Urinary bladder (tissue), 4 donors: Measurements from ENCODE around the gene SORCS2. TPM values are rescaled to one million over a fixed set of nuclear protein-coding genes. Genes with fewer than 3 reads are reported as not detected.

Experiments
- DNase-seq: peaks from one replicate; pipeline ENCODE4 v3.0.0-alpha.2; 2015; ENCODE audit errors: extremely low spot score
- H3K27ac ChIP-seq: one replicate; pipeline ENCODE4 v1.5.1; 2013; ENCODE audit warnings: low read depth, mild to moderate bottlenecking, moderate library complexity
- H3K36me3 ChIP-seq: one replicate; pipeline ENCODE4 v1.6.1; 2013; ENCODE audit warnings: mild to moderate bottlenecking, moderate library complexity; ENCODE audit not compliant: insufficient read depth
- H3K4me1 ChIP-seq: one replicate; pipeline ENCODE4 v1.6.1; 2013; ENCODE audit warnings: mild to moderate bottlenecking, moderate library complexity; ENCODE audit not compliant: insufficient read depth
- H3K4me3 ChIP-seq: one replicate; pipeline ENCODE4 v1.5.1; 2013; ENCODE audit warnings: low read depth, low read length
- WGBS: extraction: QIAGEN DNeasy Blood & Tissue Kit; methylation state at CpG from one replicate; pipeline ENCODE4 v1.1.7; 2013; 5-methylcytosine and 5-hydroxymethylcytosine counted together
- polyA plus RNA-seq: library from polyadenylated mRNA; stranded (reverse); fragments of 200-250 nt; gene quantifications from one replicate; pipeline ENCODE4 v1.2.3, GENCODE V29; 2013
- total RNA-seq: library from RNA; depleted of rRNA; stranded (reverse); fragments of >200 nt; gene quantifications from one replicate; pipeline ENCODE4 v1.2.3, GENCODE V29; 2014
- donor health status: healthy with polysubstance abuse.
- donor health status: healthy.

Gene SORCS2
- total and polyA plus RNA-seq, 2 donors, result 5.3 to 10.8 TPM

DNA sequence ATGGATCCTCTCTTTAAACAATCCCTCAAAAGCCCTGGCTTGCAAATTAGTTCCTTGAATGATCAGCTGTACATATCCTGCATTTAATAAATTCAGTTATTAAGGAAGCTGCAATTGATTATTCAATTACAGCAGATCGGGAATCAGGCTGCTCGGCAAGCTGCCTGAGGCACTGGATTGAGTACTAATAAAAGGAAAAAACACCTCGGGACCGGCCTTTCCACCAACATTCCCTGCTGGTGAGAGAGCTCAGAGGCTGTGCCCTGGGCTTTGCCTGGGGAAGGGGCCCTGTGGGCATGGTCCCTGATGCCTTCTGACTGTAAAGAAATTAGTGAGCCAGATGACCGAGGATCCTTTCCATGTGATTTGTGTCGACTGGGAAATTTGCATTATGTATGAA lies 69.2 kb downstream of the SORCS2 start:
- no peak overlapping the region for H3K4me3 ChIP-seq
- WGBS, result 66% methylated on average over 6 of the region's 6 CpGs
- H3K4me1 ChIP-seq, result no peaks in the 10 kb centered on the region
- no peak overlapping the region for H3K27ac ChIP-seq
- DNase-seq, result no peak
- H3K36me3 ChIP-seq, result no peaks in the 10 kb centered on the region

DNA sequence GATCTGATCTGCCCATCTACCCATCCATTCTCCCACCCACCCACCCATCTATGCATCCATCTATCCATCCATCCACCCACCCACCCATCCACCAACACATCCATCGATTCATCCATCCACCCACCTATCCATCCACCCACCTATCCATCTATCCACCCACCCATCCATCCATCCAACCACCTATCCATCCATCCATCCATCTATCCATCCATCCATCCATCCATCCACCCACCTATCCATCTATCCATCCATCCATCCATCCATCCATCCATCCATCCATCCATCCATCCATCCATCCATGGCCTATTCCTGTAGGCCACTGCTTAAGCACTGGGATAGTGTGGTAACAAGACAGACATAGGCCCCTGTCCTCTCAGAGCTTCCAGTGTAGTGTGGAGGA lies 69.8 kb downstream of the SORCS2 start:
- H3K4me3 ChIP-seq, result no peak overlapping the region
- no peaks in the 10 kb centered on the region for H3K4me1 ChIP-seq
- no peaks in the 10 kb centered on the region for H3K36me3 ChIP-seq
- WGBS, result 95% methylated on average over 1 of the region's 1 CpG
- H3K27ac ChIP-seq, result no peak overlapping the region
- no peak for DNase-seq

DNA sequence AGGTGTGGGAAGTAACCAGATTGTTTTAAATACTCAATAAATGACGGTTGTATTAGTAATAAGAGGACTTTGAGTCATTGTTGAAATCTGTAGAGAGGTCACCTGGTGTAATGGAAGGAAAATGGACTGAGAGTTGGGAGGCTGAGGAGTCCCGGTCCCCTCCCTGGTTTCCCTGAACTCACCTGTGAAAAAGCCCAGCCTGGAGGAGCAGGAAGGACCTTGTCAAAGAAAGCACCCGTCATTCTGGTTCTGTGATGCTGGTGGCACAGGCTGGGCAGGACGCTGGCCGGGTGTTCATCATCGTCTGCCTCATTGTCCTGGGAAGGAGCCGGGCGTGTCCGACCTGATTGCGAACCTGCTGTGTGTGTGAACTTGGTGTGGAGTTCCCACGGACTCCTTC lies 70.8 kb downstream of the SORCS2 start:
- Histone ChIP-seq H3K4me3 (no peak overlapping the region), H3K27ac (no peak overlapping the region), H3K36me3 (no peaks in the 10 kb centered on the region), H3K4me1 (no peaks in the 10 kb centered on the region)
- WGBS, result 83% methylated on average over 11 of the region's 11 CpGs
- DNase-seq, result no peak

DNA sequence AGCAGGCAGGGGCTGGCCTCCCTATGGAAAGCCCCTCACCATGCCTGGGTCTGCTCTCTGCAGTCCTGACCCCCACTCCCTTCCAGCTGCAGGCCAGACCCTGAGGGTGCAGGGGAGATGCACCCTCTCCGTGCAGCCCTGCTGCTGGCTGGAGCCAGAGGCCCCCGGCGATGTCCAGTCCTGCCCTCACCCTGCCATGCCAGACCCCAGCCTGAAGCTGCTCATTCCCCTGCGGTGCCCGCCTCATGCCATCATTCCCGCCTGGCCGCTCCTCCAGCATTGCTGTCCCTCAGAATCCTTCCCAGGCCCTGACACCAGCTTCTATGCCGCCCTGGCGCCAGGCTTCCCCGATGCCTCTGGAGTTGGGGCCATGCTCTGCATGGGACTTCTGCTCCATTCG lies 72.4 kb downstream of the SORCS2 start:
- no peaks in the 10 kb centered on the region for H3K4me1 ChIP-seq
- H3K4me3 ChIP-seq, result no peak overlapping the region
- no peak overlapping the region for H3K27ac ChIP-seq
- 87% methylated on average over 11 of the region's 11 CpGs for WGBS
- DNase-seq, result no peak
- H3K36me3 ChIP-seq, result no peaks in the 10 kb centered on the region

DNA sequence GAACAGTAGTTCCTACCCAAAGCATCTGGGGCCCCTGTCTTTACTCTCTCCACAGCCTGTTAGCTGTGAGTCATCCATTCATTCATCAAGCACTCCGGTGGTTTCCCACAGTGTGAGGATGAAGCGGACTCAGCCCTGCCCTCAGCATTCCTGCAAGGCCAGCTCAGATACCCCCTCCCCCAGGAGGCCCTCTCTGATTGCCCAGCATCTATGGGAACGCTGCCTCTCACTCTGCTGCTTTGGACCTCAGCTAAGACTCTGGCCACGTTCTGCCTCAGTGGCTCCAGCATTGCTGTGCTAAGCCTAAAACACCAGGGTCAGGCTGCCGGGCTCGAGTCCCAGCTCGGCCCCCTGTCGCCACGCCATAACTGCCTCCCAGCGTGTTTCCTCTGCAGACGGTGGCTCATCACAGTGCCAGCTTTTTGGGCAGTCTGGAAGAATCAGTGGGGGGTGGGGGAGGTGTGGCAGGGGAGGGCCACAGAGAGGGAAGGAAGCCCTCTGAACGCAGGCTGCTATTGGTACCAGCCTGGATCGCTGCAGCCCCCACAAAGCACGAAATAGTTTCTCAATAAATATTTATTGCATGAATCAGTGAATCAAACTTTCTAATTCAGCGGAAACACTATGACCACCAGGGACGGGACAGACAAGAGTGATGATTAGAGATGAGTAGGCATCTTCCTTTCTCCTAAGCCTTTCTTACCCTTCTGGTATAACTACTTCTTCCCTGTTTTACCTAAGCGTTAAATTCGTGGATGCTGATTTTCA lies 74.4 kb downstream of the SORCS2 start:
- 86% methylated on average over 18 of the region's 18 CpGs for WGBS
- H3K4me1 ChIP-seq, result no peaks in the 10 kb centered on the region
- no peak for DNase-seq
- H3K36me3 ChIP-seq, result no peaks in the 10 kb centered on the region
- no peak overlapping the region for H3K4me3 ChIP-seq
- no peak overlapping the region for H3K27ac ChIP-seq

DNA sequence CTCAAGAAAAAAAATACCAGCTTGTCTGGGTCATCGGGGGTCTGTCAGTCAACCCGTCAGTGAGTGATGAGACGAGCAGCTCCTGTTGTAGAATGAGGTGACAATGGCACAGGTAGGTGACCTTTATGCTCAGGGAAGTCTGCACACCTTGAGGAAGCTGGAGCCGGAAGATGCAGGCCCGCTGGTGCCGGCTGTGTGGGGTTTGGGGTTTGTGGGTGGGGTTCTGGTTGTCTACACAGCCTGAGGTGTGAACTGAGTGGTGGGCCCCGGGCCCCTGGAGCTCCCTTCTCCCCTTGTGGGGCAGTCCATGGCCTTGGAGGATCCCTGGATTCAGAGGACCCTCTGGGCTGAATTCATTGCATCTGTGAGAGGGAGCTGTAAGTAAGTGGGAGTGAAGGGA lies 75.5 kb downstream of the SORCS2 start:
- Histone ChIP-seq H3K4me1 (no peaks in the 10 kb centered on the region), H3K27ac (no peak overlapping the region), H3K4me3 (no peak overlapping the region), H3K36me3 (no peaks in the 10 kb centered on the region)
- 86% methylated on average over 7 of the region's 7 CpGs for WGBS
- no peak for DNase-seq

DNA sequence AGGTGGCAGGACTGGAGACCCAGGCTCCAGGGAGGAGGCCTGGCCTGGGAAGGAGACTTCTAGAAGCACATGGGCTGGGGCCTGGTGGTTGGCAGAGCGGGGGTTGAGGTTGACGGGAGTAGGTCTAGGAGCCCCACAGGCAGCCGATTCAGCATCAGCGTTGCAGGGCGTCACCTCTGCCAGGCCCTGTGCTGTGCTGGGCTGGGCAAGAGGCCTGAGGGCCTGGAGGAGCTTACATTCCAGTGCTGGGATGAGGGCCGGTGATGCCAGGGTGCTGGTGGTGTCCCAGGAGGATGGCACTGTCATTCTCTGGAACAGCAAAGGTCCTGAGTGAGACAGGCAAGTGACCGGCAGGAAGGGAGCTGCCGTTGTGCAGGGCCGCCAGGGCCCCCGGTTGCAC lies 76.6 kb downstream of the SORCS2 start:
- WGBS, result 85% methylated on average over 10 of the region's 10 CpGs
- Histone ChIP-seq H3K4me1 (no peaks in the 10 kb centered on the region), H3K4me3 (no peak overlapping the region), H3K27ac (no peak overlapping the region), H3K36me3 (no peaks in the 10 kb centered on the region)
- no peak for DNase-seq

DNA sequence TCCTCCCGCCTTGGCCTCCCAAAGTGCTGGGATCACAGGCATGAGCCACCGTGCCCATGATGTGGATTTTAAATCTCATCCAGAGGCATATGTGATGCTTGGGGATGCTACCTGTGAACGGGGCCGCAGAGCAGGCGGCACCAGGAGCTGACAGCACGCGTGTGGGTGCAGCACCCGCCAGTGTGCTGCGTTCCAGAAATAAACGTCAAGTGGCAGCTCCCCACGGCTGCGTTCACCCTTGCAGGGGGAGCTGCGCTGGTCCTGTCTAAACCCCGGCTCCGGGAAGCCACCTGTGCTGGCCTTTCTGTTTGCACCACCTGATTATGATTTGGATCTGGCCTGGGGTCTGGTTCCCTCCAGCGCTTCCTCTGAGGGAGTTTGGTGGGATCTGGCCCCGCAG lies 77.8 kb downstream of the SORCS2 start:
- 97% methylated on average over 17 of the region's 17 CpGs for WGBS
- H3K27ac ChIP-seq, result no peak overlapping the region

DNA sequence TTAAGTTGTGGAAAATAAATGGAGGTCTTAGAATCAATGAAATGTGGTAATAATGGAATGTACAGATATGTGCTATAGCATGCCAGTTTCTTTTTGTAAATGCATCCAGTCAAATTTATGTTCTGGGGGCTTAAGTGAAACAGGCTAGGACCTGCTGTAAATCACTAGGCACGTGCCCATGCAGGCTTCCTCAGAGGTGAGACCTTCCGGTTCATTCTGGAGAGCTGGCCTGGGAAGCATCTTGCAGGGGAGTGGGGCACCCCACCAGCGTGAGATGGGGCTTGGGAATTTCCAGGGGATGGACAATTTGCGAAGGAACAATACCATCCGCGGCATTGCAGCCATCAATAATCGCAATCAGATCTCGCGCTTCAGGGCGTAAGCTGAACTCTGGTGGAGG lies 80.1 kb downstream of the SORCS2 start:
- 96% methylated on average over 10 of the region's 10 CpGs for WGBS

More for the DNA sequence above, 77.8 kb downstream of the SORCS2 start:
- no peaks in the 10 kb centered on the region for H3K4me1 ChIP-seq
- H3K4me3 ChIP-seq, result no peak overlapping the region
- H3K36me3 ChIP-seq, result no peaks in the 10 kb centered on the region
- DNase-seq, result no peak

DNA sequence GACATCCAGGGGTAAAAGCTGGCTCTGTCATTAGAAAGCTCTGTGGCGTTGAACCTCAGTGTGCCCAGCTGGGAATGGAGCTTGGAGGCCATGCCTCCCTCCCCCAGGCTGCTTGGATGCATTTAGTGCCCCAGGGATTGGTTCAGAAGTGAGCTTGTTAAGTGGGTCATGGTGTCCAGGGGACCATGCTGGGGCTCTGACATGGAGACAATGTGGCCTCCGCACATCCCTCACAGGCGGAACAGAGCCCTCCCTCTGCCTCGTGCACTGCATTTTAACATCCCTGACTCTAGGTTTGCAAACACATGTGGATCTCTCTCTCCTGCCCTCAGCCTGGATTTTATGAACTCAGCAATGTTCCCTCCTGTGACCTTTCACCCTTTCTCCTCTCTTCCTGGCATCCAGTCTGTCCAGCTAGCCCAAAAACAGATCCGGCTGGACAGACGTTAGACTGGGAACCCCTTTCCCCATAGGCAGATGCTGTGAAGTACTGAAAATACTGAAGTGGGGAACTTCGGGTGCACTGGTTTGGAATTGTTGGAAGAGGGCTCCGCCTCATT lies 81.5 kb downstream of the SORCS2 start:
- 91% methylated on average over 8 of the region's 8 CpGs for WGBS
- Histone ChIP-seq H3K4me3 (no peak overlapping the region), H3K36me3 (no peaks in the 10 kb centered on the region), H3K27ac (no peak overlapping the region), H3K4me1 (no peaks in the 10 kb centered on the region)
- no peak for DNase-seq

More for the DNA sequence above, 80.1 kb downstream of the SORCS2 start:
- Histone ChIP-seq H3K27ac (no peak overlapping the region), H3K36me3 (no peaks in the 10 kb centered on the region), H3K4me3 (no peak overlapping the region), H3K4me1 (no peaks in the 10 kb centered on the region)
- no peak for DNase-seq

DNA sequence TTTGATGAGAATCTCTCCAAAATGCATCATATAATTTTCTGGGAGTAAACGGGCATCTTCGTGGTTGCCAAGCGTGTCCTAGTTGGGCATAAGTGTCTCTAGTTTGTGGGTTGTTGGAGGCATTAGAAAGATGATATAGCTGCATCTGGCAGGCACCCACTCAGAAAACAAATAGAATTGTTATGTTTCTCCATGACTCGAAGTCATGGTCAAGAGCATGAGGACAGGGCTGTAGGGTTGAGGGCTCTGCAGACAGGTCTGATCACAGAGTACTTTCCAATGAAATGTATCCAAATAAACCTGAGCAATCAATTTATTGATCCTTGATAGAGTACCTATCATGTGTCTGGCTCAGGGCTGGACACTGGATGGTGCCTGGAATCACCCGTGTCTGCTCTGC lies 82.7 kb downstream of the SORCS2 start:
- H3K4me1 ChIP-seq, result no peaks in the 10 kb centered on the region
- no peaks in the 10 kb centered on the region for H3K36me3 ChIP-seq
- no peak overlapping the region for H3K4me3 ChIP-seq
- DNase-seq, result no peak
- no peak overlapping the region for H3K27ac ChIP-seq
- 92% methylated on average over 5 of the region's 5 CpGs for WGBS

DNA sequence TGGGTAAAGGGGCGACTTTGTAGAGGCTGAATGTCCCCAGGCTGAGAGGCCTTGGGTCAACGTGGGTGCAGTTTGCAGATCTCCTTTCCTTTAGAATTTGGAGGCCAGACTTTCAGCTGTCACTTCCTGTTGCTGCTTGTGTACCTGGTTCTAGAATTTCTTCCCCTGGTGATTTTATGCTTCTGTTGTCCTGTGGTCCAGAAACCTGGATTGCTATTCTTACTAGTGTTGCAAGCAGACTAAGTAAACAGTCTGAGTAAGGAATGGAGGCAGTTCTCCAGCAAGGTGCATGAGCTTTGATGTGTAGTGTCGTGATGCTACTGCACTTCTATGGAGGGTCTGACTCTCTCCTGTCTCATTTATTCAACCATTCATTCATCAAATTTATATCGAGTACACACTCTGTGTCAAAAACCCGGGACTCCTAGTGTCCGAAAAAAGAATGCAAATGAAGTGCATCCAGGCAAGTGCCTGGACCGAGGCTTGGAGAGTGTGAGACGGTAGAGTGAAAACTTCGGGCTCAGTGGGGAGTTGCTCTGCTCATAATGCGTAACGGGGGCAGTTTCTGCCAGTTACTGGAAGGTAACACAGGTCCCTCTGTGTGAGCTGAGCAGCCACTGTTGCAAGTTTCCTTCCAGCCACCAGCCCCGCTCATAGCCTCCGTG lies 83.3 kb downstream of the SORCS2 start:
- Histone ChIP-seq H3K4me1 (no peaks in the 10 kb centered on the region), H3K27ac (no peak overlapping the region), H3K4me3 (no peak overlapping the region), H3K36me3 (no peaks in the 10 kb centered on the region)
- WGBS, result 85% methylated on average over 13 of the region's 13 CpGs
- DNase-seq, result no peak

DNA sequence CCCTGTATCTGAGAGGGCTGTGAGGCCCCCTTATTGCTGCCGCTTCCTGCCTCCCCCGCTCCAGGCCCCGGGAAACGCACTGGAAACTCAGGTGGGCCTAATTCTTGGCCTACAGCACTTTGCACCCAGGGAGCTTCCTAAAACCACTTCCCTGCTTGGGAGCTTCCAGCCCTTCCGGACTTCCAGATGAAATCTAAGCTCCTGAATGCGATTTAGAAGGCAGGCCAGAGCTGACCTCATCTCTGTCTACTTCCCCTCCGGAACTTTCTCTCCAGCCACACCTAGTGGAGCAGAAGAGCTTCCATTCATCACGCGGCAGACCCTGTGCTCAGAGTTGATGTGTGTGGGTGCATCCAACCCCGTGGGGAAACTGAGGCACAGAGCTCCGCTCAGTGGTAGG lies 84.2 kb downstream of the SORCS2 start:
- DNase-seq, result no peak
- no peak overlapping the region for H3K4me3 ChIP-seq
- 59% methylated on average over 11 of the region's 11 CpGs for WGBS
- no peaks in the 10 kb centered on the region for H3K4me1 ChIP-seq
- no peaks in the 10 kb centered on the region for H3K36me3 ChIP-seq
- H3K27ac ChIP-seq, result no peak overlapping the region

DNA sequence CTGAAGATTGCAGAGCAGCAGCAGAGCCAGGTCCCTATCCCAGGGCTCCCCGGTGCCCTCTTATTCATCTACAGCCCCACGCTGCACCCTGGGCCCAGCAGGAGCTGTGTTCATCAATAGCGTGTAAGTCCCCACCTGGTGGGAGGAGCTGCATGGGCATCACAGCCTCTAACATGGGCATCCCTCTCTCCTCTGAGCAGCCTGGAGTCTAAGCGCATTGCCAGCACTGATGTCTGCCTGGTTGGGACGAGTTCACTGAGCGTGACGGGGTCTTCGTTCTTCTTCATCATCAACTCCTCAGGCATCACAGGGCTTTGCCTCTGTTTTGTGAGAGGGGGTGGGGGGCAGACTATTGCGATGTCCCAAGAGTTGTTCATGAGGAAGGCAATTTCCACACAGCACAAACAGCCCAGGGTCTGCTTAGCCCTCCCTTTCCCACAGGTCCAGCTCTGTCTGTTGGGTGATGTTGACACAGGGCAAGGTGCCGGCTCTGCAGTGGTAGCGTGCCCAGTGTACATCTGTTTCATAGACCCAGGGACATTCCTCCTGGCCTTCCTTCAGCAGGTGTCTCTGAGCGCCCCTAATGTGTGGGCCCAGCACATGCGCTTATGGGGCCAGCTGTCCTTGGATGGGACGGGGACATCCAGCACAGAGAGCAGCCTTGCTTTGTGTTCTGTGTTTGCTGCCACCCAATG lies 85.9 kb downstream of the SORCS2 start:
- no peak overlapping the region for H3K27ac ChIP-seq
- WGBS, result 97% methylated on average over 14 of the region's 14 CpGs
- DNase-seq, result no peak
- no peaks in the 10 kb centered on the region for H3K4me1 ChIP-seq
- no peak overlapping the region for H3K4me3 ChIP-seq
- H3K36me3 ChIP-seq, result no peaks in the 10 kb centered on the region
